Stimulated activated CD8-positive, alpha-beta memory T cell treated with anti-CD3 and anti-CD28 coated beads, Interleukin-15, amount 100 ng/mL, for 48 hours (primary cell): ENCODE measurements around the gene ADAR.
"Not testable (repeated sequence)": the region's sequence is repeated elsewhere in the genome, so short reads cannot be mapped to it uniquely, and the experiment has no call there.

Experiments used
- DNase-seq, 2 donors: peaks; one replicate each; pipeline ENCODE4 v3.0.0-alpha.2; 2020; ENCODE audit warnings: low read depth in 2 of 2

Gene ADAR, protein sequence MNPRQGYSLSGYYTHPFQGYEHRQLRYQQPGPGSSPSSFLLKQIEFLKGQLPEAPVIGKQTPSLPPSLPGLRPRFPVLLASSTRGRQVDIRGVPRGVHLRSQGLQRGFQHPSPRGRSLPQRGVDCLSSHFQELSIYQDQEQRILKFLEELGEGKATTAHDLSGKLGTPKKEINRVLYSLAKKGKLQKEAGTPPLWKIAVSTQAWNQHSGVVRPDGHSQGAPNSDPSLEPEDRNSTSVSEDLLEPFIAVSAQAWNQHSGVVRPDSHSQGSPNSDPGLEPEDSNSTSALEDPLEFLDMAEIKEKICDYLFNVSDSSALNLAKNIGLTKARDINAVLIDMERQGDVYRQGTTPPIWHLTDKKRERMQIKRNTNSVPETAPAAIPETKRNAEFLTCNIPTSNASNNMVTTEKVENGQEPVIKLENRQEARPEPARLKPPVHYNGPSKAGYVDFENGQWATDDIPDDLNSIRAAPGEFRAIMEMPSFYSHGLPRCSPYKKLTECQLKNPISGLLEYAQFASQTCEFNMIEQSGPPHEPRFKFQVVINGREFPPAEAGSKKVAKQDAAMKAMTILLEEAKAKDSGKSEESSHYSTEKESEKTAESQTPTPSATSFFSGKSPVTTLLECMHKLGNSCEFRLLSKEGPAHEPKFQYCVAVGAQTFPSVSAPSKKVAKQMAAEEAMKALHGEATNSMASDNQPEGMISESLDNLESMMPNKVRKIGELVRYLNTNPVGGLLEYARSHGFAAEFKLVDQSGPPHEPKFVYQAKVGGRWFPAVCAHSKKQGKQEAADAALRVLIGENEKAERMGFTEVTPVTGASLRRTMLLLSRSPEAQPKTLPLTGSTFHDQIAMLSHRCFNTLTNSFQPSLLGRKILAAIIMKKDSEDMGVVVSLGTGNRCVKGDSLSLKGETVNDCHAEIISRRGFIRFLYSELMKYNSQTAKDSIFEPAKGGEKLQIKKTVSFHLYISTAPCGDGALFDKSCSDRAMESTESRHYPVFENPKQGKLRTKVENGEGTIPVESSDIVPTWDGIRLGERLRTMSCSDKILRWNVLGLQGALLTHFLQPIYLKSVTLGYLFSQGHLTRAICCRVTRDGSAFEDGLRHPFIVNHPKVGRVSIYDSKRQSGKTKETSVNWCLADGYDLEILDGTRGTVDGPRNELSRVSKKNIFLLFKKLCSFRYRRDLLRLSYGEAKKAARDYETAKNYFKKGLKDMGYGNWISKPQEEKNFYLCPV

DNA sequence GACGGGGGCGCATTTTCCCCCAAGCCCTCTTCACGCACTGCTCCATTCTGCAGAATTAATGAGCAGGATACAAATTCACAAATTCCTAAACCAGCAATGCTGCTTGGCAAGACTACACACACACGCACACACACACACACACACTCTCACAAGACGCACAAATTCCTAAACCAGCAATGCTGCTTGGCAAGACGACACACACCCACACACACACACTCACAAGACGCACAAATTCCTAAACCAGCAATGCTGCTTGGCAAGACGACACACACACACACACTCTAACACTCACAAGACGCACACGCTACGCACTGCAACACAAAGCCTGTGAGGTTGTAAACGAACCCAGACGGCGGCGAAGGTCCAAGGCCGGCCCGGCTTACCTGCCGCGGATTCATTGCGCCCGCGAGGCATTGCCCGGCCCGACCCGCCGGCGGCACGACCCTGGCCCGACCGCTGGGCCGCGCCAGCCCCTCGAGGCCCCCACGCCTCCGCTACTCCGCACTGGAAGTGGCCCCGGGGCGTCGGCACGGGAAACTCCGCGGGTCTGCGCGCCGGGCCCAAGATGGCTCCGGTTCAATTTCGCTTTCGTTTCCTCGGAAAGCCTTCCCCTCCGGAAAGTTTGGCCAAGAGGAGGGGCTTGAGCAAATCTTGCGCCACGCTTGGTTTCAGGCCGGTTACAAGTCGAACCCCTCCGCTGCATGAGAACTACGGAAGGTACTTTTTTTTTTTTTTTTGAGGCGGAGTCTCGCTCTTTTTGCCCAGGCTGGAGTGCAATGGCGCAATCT is at the start of gene ADAR:
Gene ADAR, minus strand, starts transcription at position 578 of the 788 bp plus-strand sequence. Its CDS starts 180 bp downstream, at position 398.
- peak; percentile 86 for DNase-seq

GRCh38 chr1:154657556-154657955 is 49.6 kb upstream of the ADAR start:
- no peak for DNase-seq

- no peak for DNase-seq
Measured at GRCh38 chr1:154652893-154653292, 44.9 kb upstream of the ADAR start.

DNA sequence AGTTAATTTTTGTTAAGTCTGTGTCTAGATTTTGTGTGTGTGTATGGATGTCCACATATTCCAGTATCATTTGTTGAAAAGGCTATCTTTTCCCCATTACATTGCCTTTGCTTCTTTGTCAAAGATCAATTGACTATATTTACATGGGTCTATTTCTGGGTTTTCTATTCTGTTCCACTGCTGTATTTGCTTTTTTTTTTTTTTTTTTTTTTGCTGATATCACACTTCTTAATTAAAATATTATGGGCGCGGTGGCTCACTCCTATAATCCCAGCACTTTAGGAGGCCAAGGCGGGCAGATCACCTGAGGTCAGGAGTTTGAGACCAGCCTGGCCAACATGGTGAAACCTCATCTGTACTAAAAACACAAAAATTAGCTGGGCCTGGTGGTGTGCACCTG is 36.7 kb upstream of the ADAR start:
- not testable (repeated sequence) for DNase-seq

DNA sequence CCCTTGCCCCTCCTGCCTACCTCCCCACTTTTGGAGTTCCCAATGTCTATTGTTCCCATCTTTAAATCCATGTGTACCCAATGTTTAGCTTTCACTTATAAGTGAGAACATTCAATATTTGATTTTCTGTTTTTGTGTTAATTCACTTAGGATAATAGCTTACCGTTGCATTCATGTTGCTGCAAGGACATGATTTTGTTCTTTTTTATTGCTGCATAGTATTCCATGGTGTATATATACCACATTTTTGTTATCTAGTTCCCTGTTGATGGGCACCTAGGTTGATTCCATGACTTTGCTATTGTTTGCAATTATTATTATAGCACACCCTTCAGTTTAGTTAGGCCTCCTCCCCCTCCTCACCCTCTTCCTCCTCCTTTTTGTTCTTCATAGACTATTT is 33.5 kb upstream of the ADAR start:
- no peak for DNase-seq

GRCh38 chr1:154639876-154640275 is 31.9 kb upstream of the ADAR start:
- no peak for DNase-seq

DNA sequence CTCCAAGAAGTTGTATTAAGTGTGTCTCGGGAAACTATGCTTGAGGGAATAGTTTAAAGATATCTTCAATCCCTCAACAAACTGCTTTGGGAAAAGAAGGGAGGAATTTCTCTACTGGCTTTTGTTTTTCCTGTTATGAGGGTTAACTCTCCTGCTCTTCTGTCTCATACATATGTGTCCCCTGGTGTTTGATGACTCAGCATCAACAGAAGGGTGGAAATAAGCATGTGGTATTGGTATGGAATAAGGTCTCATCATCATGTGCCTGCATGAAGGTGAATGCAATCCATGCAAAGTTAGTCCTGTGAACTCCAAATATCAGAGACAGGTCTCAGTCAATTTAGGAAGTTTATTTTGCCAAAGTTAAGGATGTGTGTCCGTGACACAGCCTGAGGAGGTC is 27.2 kb upstream of the ADAR start:
- no peak for DNase-seq

GRCh38 chr1:154629675-154630073 is 21.7 kb upstream of the ADAR start:
- no peak for DNase-seq

DNA sequence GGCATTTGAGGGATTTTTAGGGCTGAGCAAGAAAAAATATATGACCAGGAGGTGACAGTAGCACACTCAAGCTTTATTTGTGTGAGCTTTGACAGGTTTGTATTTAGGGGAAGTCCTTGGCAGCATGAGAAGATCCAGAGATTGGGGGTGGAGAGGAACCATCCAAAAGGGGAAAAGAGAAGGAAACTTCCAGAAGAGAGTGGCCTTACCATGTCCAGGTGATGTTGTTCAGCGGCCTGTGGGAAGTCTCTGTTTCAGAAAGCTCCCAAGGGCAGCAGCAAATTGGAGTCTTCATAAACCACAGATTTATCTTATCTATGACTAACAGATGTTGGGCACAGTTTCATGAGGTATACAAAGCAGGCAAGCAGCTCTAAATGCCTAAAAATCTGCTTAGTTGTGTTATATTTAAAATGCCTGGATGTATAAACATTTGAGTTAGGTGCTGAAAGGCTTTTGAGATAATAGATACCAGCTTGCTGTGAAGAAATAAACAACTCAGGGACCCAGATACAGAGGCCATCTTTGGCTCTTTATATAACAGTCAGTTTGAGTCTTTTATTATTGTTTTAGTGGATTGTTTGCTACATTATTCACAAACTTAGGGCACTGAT is 21.2 kb upstream of the ADAR start:
- no peak for DNase-seq

DNA sequence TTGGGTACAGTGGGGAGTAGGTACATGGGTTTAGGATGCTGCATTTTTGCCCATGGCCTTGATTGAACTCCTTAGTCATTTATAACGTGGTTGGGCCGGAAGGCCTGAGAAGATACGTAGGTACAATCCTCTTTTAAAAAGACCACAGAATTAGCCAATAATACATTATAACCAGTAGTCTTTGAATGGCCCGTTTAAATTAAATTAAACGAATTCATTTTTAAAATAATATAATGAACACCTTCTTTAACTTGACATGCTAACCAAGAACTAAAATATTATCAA is 20.1 kb upstream of the ADAR start:
- no peak for DNase-seq

GRCh38 chr1:154627257-154628120 is 19.5 kb upstream of the ADAR start:
- peak; percentile 81 to 82 for DNase-seq

GRCh38 chr1:154626456-154627256 is 18.7 kb upstream of the ADAR start:
- DNase-seq: no peak

DNA sequence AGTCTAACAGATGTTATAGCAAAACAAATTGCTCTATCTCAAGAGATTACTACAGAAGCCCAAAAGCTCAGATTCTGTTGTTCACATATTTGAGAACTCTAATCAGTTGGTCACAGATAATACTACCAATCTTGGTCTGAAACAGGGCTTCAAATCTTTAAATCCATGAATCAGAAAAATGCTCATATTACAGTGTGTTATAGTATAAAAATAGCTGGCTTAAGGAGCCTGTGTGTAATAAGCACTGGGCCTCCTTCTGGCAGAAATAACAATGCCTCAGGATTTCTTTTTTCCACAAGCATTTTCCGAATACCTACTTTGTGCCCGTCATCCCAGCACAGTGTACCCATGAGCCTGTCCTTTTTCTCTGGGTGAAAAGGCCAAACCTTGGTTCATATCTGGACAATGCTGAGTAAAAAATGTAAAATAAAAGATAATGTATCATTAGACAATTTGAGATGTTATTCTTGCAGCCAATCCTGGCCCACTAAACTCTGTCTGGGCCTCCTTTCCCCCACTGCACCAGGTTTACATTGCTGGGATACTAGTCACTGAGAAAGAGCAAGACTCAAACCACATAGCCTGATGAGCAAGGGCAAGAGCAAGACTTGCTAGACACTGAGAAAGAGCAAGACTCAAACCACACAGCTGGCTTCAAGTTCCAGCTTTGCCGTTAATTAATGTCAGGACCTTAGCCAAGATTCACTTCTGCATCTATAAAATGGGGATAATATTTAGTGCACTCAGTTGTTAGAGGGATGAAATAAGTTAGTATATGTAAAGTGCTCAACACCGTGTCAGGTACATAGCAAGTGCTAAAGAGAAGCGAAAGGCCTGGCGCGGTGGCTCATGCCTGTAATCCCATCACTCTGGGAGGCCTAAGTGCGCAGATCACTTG is 17.0 kb upstream of the ADAR start:
- no peak for DNase-seq

GRCh38 chr1:154623358-154623757 is 15.4 kb upstream of the ADAR start:
- DNase-seq: no peak

DNA sequence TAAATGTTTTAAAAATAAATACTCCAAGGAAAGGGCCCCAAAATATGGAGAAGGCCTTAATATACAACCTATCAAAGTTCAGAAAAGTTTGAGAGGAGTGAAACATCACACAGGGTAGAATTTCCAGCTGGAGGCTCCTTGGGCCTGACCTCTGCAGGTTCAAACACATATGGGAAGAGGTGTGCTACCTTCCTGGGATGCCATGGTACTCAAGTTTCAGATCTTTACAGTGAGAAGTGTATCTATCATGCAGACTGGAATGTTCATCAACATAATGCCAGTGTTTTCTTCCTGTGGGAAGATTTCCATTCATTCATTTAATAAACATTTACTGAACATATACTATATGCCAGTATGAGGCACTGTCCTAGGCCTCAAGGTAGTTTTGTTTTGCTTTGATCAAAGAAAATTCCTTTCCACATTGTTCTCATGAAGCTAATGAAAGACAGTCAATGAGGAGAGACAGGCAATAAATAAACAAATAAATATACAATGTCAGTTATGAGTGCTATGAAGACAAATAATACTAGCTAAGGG is 14.6 kb upstream of the ADAR start:
- DNase-seq: no peak

GRCh38 chr1:154621875-154622274 is 13.9 kb upstream of the ADAR start:
- no peak for DNase-seq

GRCh38 chr1:154620751-154621150 is 12.8 kb upstream of the ADAR start:
- DNase-seq: no peak
